Loucy (cell line): ENCODE measurements around the gene ABLIM2.

Experiments used
- H2AFZ ChIP-seq: fragments of 200-600 bp; sonication (generic); 2 replicates; pipeline ENCODE4 v1.6.0; 2016; ENCODE audit warnings: antibody characterized with exemption, mild to moderate bottlenecking, low read length, moderate library complexity
- H3F3A ChIP-seq: fragments of 200-600 bp; 2 replicates; pipeline ENCODE4 v1.6.0; 2016; ENCODE audit warnings: antibody characterized with exemption, low read depth, mild to moderate bottlenecking
- H3K27me3 ChIP-seq: fragments of 200-600 bp; sonication (generic); 2 replicates; pipeline ENCODE4 v1.6.1; 2014; ENCODE audit warnings: low read length, mild to moderate bottlenecking; ENCODE audit not compliant: insufficient read depth, poor library complexity, severe bottlenecking
- H3K36me3 ChIP-seq: fragments of 200-600 bp; sonication (generic); 2 replicates; pipeline ENCODE4 v1.6.1; 2016; ENCODE audit warnings: low read length; ENCODE audit not compliant: insufficient read depth
- H3K4me1 ChIP-seq: fragments of 200-600 bp; sonication (generic); 2 replicates; pipeline ENCODE4 v1.5.1; 2014; ENCODE audit warnings: low read length, mild to moderate bottlenecking; ENCODE audit not compliant: insufficient read depth, poor library complexity, severe bottlenecking
- H3K4me2 ChIP-seq: fragments of 200-600 bp; sonication (generic); 2 replicates; pipeline ENCODE4 v1.6.0; 2014; ENCODE audit warnings: antibody characterized with exemption, low read length, low read depth, mild to moderate bottlenecking; ENCODE audit not compliant: poor library complexity, severe bottlenecking
- H3K4me3 ChIP-seq: fragments of 200-600 bp; sonication (generic); 2 replicates; pipeline ENCODE4 v1.5.1; 2014; ENCODE audit warnings: low read length, mild to moderate bottlenecking, mixed read lengths; ENCODE audit not compliant: poor library complexity, severe bottlenecking
- H3K79me2 ChIP-seq: fragments of 200-600 bp; sonication (generic); 2 replicates; pipeline ENCODE4 v1.6.1; 2014; ENCODE audit warnings: low read length; ENCODE audit not compliant: insufficient read depth
- H3K9ac ChIP-seq: fragments of 200-600 bp; sonication (generic); 2 replicates; pipeline ENCODE4 v1.6.0; 2014; ENCODE audit warnings: mild to moderate bottlenecking, low read depth, low read length, moderate library complexity; ENCODE audit not compliant: poor library complexity, severe bottlenecking
- H3K9me2 ChIP-seq: fragments of 200-600 bp; sonication (generic); replicated peaks from 2 replicates; pipeline ENCODE4 v1.6.1; 2016; ENCODE audit warnings: low read depth, low read length, mixed read lengths
- H3K9me3 ChIP-seq: fragments of 200-600 bp; sonication (generic); 2 replicates; pipeline ENCODE4 v1.6.1; 2014; ENCODE audit warnings: mild to moderate bottlenecking, antibody characterized with exemption, low read length, low read depth; ENCODE audit not compliant: insufficient read depth
- H4K20me1 ChIP-seq: fragments of 200-600 bp; sonication (generic); 2 replicates; pipeline ENCODE4 v1.6.0; 2014; ENCODE audit warnings: antibody characterized with exemption, low read length, mild to moderate bottlenecking; ENCODE audit not compliant: insufficient read depth, poor library complexity, severe bottlenecking
- EZH2phosphoT487 ChIP-seq: fragments of 200-600 bp; IDR thresholded peaks from 2 replicates; pipeline ENCODE4 v1.6.1; 2018; ENCODE audit warnings: antibody characterized with exemption, mild to moderate bottlenecking, moderate library complexity, borderline replicate concordance
- TF ChIP-seq, protein P1 (sequence below): fragments of 200-600 bp; sonication (generic); conservative IDR thresholded peaks from 2 replicates; pipeline ENCODE4 v1.5.1; 2014; ENCODE audit warnings: mild to moderate bottlenecking, antibody characterized with exemption, low read length

The ABLIM2 gene

DNA sequence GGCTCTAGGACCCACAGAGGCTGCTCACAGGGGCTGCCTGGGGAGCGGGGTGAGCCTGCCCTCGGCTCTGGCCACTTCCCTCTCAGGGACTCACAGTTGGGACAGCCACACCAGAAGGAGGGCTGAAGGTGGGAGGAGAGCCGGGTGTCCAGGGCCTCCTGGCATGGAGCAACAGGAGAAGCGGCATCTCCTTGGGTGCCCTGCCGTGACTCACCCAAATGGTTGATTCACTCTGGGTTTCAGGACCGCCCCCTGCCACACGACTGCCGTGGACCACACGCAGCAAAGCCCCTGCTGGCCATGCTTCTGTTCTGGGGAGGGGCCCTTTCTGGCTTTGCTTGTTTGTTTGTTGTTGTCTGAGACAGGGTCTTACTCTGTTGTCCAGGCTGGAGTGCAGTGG, 132.9 kb downstream of the ABLIM2 start:
- no peaks in the 10 kb centered on the region; the same call in 1 of the 2 replicates for H3K9me3 ChIP-seq
- no peaks in the 10 kb centered on the region for H3K36me3 ChIP-seq
- no peaks in the 10 kb centered on the region for H3K27me3 ChIP-seq
- H3K4me1 ChIP-seq = no peaks in the 10 kb centered on the region
- no peak overlapping the region for H3K4me3 ChIP-seq
- H2AFZ ChIP-seq = no peak overlapping the region
- no peaks in the 10 kb centered on the region for H4K20me1 ChIP-seq
- no peak for TF ChIP-seq EZH2phosphoT487
- TF ChIP-seq, protein P1, sequence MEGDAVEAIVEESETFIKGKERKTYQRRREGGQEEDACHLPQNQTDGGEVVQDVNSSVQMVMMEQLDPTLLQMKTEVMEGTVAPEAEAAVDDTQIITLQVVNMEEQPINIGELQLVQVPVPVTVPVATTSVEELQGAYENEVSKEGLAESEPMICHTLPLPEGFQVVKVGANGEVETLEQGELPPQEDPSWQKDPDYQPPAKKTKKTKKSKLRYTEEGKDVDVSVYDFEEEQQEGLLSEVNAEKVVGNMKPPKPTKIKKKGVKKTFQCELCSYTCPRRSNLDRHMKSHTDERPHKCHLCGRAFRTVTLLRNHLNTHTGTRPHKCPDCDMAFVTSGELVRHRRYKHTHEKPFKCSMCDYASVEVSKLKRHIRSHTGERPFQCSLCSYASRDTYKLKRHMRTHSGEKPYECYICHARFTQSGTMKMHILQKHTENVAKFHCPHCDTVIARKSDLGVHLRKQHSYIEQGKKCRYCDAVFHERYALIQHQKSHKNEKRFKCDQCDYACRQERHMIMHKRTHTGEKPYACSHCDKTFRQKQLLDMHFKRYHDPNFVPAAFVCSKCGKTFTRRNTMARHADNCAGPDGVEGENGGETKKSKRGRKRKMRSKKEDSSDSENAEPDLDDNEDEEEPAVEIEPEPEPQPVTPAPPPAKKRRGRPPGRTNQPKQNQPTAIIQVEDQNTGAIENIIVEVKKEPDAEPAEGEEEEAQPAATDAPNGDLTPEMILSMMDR = no peak
- H3F3A ChIP-seq = no peaks in the 10 kb centered on the region
- H3K79me2 ChIP-seq = no peaks in the 10 kb centered on the region
- no peak overlapping the region for H3K9ac ChIP-seq
- no peak overlapping the region for H3K4me2 ChIP-seq
- no peaks in the 10 kb centered on the region for H3K9me2 ChIP-seq

DNA sequence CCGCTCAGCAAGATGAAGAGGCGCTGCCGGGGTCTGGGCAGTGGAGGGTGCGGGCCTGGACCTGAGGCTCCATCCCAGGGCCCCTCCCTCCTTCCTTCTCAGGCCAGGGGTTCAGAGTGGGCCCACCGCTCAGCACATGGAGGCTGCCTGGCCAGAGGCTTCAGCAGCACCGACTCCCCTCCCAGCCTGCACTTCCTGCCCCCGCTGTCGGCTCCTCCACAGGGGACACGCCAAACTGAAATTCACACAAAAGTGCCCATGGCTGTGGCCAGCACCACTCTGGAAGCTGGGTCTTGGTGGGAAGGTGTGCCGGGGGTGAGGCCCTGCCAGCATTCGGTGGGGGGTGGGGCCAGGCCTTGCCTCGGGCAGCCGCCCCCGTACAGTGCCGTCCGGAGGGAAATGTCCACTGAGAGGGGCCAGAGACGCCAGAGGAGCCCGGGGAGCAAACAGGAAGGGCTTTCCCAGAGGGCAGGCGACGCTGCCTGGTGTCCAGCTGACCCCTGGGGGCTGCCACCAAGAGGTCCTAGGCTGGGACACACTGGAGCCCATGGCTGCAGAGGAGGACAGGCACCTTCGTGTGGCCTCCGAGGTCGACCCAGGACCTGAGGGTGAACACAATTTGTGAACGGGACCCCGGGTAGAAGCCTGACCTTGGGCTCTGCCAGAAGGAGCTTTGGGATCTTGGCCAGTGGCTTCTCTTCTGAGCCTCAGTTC, 134.4 kb downstream of the ABLIM2 start:
- H3K27me3 ChIP-seq = no peaks in the 10 kb centered on the region
- no peak overlapping the region for H3K4me2 ChIP-seq
- H3K4me1 ChIP-seq = no peaks in the 10 kb centered on the region
- no peaks in the 10 kb centered on the region for H4K20me1 ChIP-seq
- H2AFZ ChIP-seq = no peak overlapping the region
- H3K79me2 ChIP-seq = no peaks in the 10 kb centered on the region
- no peak overlapping the region for H3K4me3 ChIP-seq
- no peak overlapping the region for H3K9ac ChIP-seq
- H3K36me3 ChIP-seq = no peaks in the 10 kb centered on the region
- H3K9me3 ChIP-seq = no peaks in the 10 kb centered on the region; the same call in 1 of the 2 replicates
- no peaks in the 10 kb centered on the region for H3K9me2 ChIP-seq
- TF ChIP-seq, protein P1 = no peak
- TF ChIP-seq EZH2phosphoT487 = no peak
- no peaks in the 10 kb centered on the region for H3F3A ChIP-seq

DNA sequence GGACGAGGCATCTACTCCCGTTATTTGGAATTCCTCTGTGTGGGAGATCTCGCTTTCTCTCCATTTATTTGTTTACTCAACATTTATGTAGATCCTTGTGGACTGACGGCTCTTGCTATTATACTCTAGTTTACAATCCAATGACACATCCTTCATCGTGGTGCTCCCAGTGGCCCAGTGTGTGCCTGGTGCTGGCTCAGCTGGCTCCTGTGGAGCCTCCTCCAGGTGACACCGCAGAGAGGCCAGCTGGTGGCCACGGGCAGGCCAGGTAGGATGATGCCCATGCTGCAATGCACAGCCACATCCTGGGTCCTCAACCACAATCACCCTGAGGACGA, 134.9 kb downstream of the ABLIM2 start:
- Histone ChIP-seq H3K36me3 (no peaks in the 10 kb centered on the region), H3K9ac (no peak overlapping the region), H3K4me3 (no peak overlapping the region), H3F3A (no peaks in the 10 kb centered on the region), H3K27me3 (no peaks in the 10 kb centered on the region), H3K4me2 (no peak overlapping the region), H3K79me2 (no peaks in the 10 kb centered on the region), H4K20me1 (no peaks in the 10 kb centered on the region), H3K9me2 (no peaks in the 10 kb centered on the region), H2AFZ (no peak overlapping the region), H3K9me3 (no peaks in the 10 kb centered on the region; the same call in 1 of the 2 replicates), H3K4me1 (no peaks in the 10 kb centered on the region)
- TF ChIP-seq, protein P1 = no peak
- no peak for TF ChIP-seq EZH2phosphoT487
